ENCODE results near the gene ANXA10.

- TF ChIP-seq, protein P1, sequence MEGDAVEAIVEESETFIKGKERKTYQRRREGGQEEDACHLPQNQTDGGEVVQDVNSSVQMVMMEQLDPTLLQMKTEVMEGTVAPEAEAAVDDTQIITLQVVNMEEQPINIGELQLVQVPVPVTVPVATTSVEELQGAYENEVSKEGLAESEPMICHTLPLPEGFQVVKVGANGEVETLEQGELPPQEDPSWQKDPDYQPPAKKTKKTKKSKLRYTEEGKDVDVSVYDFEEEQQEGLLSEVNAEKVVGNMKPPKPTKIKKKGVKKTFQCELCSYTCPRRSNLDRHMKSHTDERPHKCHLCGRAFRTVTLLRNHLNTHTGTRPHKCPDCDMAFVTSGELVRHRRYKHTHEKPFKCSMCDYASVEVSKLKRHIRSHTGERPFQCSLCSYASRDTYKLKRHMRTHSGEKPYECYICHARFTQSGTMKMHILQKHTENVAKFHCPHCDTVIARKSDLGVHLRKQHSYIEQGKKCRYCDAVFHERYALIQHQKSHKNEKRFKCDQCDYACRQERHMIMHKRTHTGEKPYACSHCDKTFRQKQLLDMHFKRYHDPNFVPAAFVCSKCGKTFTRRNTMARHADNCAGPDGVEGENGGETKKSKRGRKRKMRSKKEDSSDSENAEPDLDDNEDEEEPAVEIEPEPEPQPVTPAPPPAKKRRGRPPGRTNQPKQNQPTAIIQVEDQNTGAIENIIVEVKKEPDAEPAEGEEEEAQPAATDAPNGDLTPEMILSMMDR (optimal IDR thresholded peaks at IDR 0.05 in 1 of 3, IDR thresholded peaks at IDR 0.05 in 1 of 3, conservative IDR thresholded peaks at IDR 0.05 in 1 of 3; ENCODE audit: extremely low read depth in 1 of 3, insufficient read depth in 2 of 3, low read length in 3 of 3), result no peak
- TF ChIP-seq EZH2 (IDR thresholded peaks at IDR 0.05; ENCODE audit: low read length), result no peak
Measured at GRCh38 chr4:168203233-168203911, 111.0 kb downstream of the ANXA10 start.
